ENCODE measurements around the gene TEPSIN. TPM values are rescaled to one million over a fixed set of nuclear protein-coding genes. Genes with fewer than 3 reads are reported as not detected.

Gene TEPSIN
- total RNA-seq, 6 donors from 2014 or later: 33.1 to 141 (median 49.7) TPM

- WGBS, 2 donors: 90 to 94% methylated on average over 7 to 9 of the region's 9 CpGs
- no peaks in the 10 kb centered on the region for H3K9me3 ChIP-seq
- peaks cover 0 to 6% (median 0%) of the 10 kb centered on the region in 4 donors for H3K36me3 ChIP-seq
- H3K4me1 ChIP-seq: no peaks in the 10 kb centered on the region
- TF ChIP-seq POLR2A (IDR thresholded peaks at IDR 0.05) (no peak), CTCF (IDR thresholded peaks at IDR 0.05) (no peak), EP300 (IDR thresholded peaks at IDR 0.05) (no peak), POLR2AphosphoS5 (IDR thresholded peaks at IDR 0.05) (no peak)
- H3K4me3 ChIP-seq: no peak overlapping the region
- no peaks in the 10 kb centered on the region for H3K27me3 ChIP-seq
- DNase-seq (peak in 1 of 2 donors; percentile 52), ATAC-seq (ENCODE audit: low FRiP score in 2 of 2) (no peak)
- no peak overlapping the region for H3K27ac ChIP-seq
Measured at GRCh38 chr17:81212365-81212764, 26.5 kb downstream of the TEPSIN start.

GRCh38 chr17:81210868-81211267 lies 28.0 kb downstream of the TEPSIN start:
- 54 to 71% methylated on average over 14 of the region's 14 CpGs for WGBS, 2 donors
- Histone ChIP-seq H3K27me3 (no peaks in the 10 kb centered on the region), H3K36me3 (peaks cover 0 to 9% (median 3%) of the 10 kb centered on the region in 4 donors), H3K4me1 (no peaks in the 10 kb centered on the region), H3K4me3 (no peak overlapping the region), H3K9me3 (no peaks in the 10 kb centered on the region), H3K27ac (no peak overlapping the region)
- ATAC-seq (ENCODE audit: low FRiP score in 2 of 2) (no peak), DNase-seq (peak in 1 of 2 donors; percentile 62)
- TF ChIP-seq POLR2AphosphoS5 (IDR thresholded peaks at IDR 0.05) (no peak), CTCF (IDR thresholded peaks at IDR 0.05) (no peak), POLR2A (IDR thresholded peaks at IDR 0.05) (no peak), EP300 (IDR thresholded peaks at IDR 0.05) (no peak)

- ATAC-seq (ENCODE audit: low FRiP score in 2 of 2) (no peak), DNase-seq (no peak)
- Histone ChIP-seq H3K27ac (no peak overlapping the region), H3K4me3 (no peak overlapping the region), H3K9me3 (no peaks in the 10 kb centered on the region), H3K36me3 (peaks cover 0 to 9% (median 3%) of the 10 kb centered on the region in 4 donors), H3K4me1 (no peaks in the 10 kb centered on the region), H3K27me3 (no peaks in the 10 kb centered on the region)
- TF ChIP-seq CTCF (IDR thresholded peaks at IDR 0.05): no peak
- TF ChIP-seq POLR2A (IDR thresholded peaks at IDR 0.05): no peak
- TF ChIP-seq POLR2AphosphoS5 (IDR thresholded peaks at IDR 0.05): no peak
- TF ChIP-seq EP300 (IDR thresholded peaks at IDR 0.05): no peak
- WGBS, 2 donors: 68 to 71% methylated on average over 10 of the region's 10 CpGs
Measured at GRCh38 chr17:81210466-81210865, 28.4 kb downstream of the TEPSIN start.

- no peaks in the 10 kb centered on the region for H3K4me1 ChIP-seq
- TF ChIP-seq CTCF (IDR thresholded peaks at IDR 0.05) (no peak), POLR2AphosphoS5 (IDR thresholded peaks at IDR 0.05) (no peak), EP300 (IDR thresholded peaks at IDR 0.05) (no peak), POLR2A (IDR thresholded peaks at IDR 0.05) (no peak)
- H3K27ac ChIP-seq: no peak overlapping the region
- no peaks in the 10 kb centered on the region for H3K27me3 ChIP-seq
- H3K9me3 ChIP-seq: no peaks in the 10 kb centered on the region
- no peak for ATAC-seq (ENCODE audit: low FRiP score in 2 of 2)
- DNase-seq: peak in 1 of 2 donors; percentile 51
- WGBS, 2 donors: 92 to 94% methylated on average over 6 to 16 of the region's 16 CpGs
- H3K36me3 ChIP-seq: peaks cover 0 to 14% (median 3%) of the 10 kb centered on the region in 4 donors
- no peak overlapping the region for H3K4me3 ChIP-seq
Measured at GRCh38 chr17:81209141-81209540, 29.7 kb downstream of the TEPSIN start.

GRCh38 chr17:81208651-81209050 lies 30.2 kb downstream of the TEPSIN start:
- Histone ChIP-seq H3K27me3 (no peaks in the 10 kb centered on the region), H3K4me1 (no peaks in the 10 kb centered on the region), H3K36me3 (peaks cover 0 to 14% (median 3%) of the 10 kb centered on the region in 4 donors), H3K27ac (no peak overlapping the region), H3K9me3 (no peaks in the 10 kb centered on the region), H3K4me3 (no peak overlapping the region)
- no peak for TF ChIP-seq POLR2AphosphoS5 (IDR thresholded peaks at IDR 0.05)
- TF ChIP-seq POLR2A (IDR thresholded peaks at IDR 0.05): no peak
- TF ChIP-seq CTCF (IDR thresholded peaks at IDR 0.05): no peak
- TF ChIP-seq EP300 (IDR thresholded peaks at IDR 0.05): no peak
- ATAC-seq (ENCODE audit: low FRiP score in 2 of 2) (no peak), DNase-seq (peak in 1 of 2 donors; percentile 55)
- 95% methylated on average over 10 of the region's 10 CpGs for WGBS, 2 donors

All from upper lobe of left lung (tissue), 6 donors.